ENCODE data around the gene LIG3.

- TF ChIP-seq, protein P1, sequence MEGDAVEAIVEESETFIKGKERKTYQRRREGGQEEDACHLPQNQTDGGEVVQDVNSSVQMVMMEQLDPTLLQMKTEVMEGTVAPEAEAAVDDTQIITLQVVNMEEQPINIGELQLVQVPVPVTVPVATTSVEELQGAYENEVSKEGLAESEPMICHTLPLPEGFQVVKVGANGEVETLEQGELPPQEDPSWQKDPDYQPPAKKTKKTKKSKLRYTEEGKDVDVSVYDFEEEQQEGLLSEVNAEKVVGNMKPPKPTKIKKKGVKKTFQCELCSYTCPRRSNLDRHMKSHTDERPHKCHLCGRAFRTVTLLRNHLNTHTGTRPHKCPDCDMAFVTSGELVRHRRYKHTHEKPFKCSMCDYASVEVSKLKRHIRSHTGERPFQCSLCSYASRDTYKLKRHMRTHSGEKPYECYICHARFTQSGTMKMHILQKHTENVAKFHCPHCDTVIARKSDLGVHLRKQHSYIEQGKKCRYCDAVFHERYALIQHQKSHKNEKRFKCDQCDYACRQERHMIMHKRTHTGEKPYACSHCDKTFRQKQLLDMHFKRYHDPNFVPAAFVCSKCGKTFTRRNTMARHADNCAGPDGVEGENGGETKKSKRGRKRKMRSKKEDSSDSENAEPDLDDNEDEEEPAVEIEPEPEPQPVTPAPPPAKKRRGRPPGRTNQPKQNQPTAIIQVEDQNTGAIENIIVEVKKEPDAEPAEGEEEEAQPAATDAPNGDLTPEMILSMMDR (IDR thresholded peaks at IDR 0.05; ENCODE audit: insufficient read depth, low read length): no peak
- TF ChIP-seq REST (IDR thresholded peaks at IDR 0.05; ENCODE audit: insufficient replicate concordance, low read depth): no peak
Measured at GRCh38 chr17:35046245-35046644, 65.9 kb downstream of the LIG3 start.
